Measurements from ENCODE around the gene OR6X1.
"Not testable (repeated sequence)": the region's sequence is repeated elsewhere in the genome, so short reads cannot be mapped to it uniquely, and the experiment has no call there.

Gene OR6X1

DNA sequence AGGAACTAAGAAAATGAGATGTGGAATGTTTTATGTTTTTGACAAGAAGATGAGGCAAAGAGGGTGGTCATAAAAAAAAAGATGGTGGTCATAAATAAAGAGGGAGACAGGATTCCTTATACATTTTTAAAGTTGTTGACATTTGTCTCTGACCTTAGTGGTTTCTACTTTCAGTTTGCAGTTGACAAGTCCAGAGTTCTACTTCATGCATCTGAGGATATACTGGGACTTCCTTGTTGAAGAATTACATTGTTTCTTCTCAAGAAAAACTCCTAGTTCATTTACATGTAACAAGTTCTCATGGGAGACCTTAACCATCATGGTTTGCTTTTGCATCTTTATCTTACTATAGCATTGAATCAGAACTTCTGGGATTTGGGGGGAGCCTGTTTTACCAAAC, 1.2 kb downstream of the OR6X1 start:
- DNase-seq (ENCODE audit: low read depth in 2 of 2): no peak

GRCh38 chr11:123751781-123752180, 2.5 kb downstream of the OR6X1 start:
- DNase-seq (ENCODE audit: low read depth in 2 of 2): no peak

- DNase-seq (ENCODE audit: low read depth in 2 of 2): not testable (repeated sequence)
Measured at GRCh38 chr11:123748349-123748748, 6.0 kb downstream of the OR6X1 start.

DNA sequence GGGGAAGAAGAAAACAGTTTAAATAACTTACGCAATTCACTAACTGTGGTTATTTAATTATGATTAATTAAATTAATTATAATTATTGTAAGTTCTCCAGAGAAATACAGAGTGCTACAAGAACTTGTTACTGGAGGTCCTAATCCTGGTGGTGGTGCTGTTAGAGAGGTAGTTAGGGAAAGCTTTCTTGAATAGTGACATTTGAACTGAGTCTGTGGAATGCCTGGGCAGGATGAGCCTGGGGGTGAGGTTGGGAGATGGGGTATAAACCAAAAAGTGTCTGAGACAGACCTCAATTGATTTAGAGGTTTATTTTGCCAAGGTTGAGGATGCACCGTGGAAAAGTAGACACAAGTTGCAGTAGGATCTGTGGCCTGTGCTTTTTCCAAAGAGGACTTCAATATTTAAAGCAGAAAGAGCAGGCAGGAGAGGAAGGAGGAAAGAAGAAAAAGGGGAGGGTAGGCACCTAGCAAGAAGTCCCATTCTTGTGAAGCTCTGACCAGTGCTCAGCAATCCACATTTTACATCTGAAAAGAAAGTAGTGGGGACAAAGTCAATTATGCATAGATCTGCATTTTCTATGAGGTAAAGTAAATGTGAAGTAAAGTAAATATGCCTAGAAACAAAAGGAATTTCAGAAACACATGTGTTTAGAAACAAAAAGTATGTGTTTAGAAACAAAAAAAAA, 8.4 kb downstream of the OR6X1 start:
- no peak for DNase-seq (ENCODE audit: low read depth in 2 of 2)

- no peak for DNase-seq (ENCODE audit: low read depth in 2 of 2)
Measured at GRCh38 chr11:123742724-123743120, 11.6 kb downstream of the OR6X1 start.

- no peak for DNase-seq (ENCODE audit: low read depth in 2 of 2)
Measured at GRCh38 chr11:123742031-123742723, 12.1 kb downstream of the OR6X1 start.

GRCh38 chr11:123741159-123742030, 12.9 kb downstream of the OR6X1 start, which contains the start of gene ZNF202:
Gene ZNF202 (minus strand): TSS chr11:123741660. CDS start chr11:123730888, 10,772 bp downstream.
- peak; percentile 85 to 87 for DNase-seq (ENCODE audit: low read depth in 2 of 2)

DNA sequence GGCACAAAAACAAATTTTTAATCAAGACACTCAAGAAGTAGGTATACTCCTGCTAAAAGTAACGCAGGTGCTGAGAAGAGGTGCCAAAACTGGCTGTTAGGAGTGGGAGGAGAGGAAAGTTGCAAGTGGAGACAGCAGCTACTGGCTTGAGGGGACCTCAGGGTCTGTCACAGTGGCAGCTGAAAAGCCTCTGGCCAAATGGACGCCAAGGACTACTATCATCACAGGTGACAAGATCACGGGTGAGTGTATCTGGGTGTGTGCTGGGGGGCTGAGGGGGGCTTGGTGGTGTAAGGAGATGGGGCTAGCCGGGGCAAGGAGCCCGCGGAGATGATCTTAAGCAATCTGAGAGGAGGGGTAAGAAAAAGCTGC, 13.5 kb downstream of the OR6X1 start:
- no peak for DNase-seq (ENCODE audit: low read depth in 2 of 2)

- no peak for DNase-seq (ENCODE audit: low read depth in 2 of 2)
Measured at GRCh38 chr11:123738374-123738773, 15.9 kb downstream of the OR6X1 start.

- no peak for DNase-seq (ENCODE audit: low read depth in 2 of 2)
Measured at GRCh38 chr11:123736769-123737168, 17.5 kb downstream of the OR6X1 start.

GRCh38 chr11:123729602-123730001, 24.7 kb downstream of the OR6X1 start:
- DNase-seq (ENCODE audit: low read depth in 2 of 2): no peak

GRCh38 chr11:123725995-123726655, 28.2 kb downstream of the OR6X1 start:
- DNase-seq (ENCODE audit: low read depth in 2 of 2): no peak

DNA sequence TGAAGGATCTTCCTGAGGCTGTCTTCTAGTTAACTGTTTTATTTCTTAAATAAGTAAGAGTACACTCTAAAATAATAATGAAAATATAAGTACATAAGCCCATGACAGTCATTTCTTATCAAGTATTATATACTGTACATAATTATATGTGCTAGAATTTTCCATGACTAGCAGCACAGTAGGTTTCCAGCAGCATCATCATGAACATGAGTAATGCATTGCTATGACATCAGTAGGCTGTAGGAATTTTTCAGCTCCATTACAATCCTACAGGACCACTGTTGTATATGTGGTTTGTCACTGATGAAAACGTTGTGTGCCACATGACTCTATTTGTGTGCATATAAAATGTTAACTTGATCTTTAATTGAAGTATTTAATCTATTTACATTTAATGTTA, 34.9 kb downstream of the OR6X1 start:
- DNase-seq (ENCODE audit: low read depth in 2 of 2): no peak

- no peak for DNase-seq (ENCODE audit: low read depth in 2 of 2)
Measured at GRCh38 chr11:123718469-123718868, 35.8 kb downstream of the OR6X1 start.

DNA sequence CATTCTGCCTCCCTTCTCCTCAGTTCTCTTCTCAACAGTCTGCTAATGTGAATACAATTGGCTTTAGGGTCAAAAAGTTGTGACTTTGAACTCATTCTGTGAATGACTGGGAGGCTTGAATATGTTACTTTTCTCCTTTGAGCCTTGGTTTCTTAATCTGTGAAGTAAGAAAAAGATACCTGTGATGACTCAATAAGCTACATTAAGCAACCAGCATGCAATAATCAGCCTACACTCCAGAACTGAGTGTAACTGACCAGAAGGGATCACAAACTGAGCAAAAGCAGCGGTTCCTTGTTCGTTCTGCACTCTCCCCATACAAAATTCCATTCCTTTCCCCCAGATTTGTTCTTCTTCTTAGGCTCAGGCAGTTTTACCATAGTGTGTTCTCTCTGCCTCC, 36.3 kb downstream of the OR6X1 start:
- no peak for DNase-seq (ENCODE audit: low read depth in 2 of 2)

DNA sequence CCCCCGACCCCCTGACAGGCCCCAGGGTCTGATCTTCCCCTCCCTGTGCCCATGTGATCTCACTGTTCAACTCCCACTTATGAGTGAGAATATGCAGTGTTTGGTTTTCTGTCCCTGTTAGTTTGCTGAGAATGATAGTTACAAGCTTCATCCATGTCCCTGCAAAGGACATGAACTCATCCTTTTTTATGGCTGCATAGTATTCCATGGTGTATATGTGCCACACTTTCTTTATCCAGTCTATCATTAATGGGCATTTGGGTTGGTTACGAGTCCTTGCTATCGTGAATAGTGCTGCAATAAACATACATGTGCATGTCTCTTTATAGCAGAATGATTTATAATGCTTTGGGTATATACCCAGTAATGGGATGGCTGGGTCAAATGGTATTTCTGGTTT, 41.7 kb downstream of the OR6X1 start:
- DNase-seq (ENCODE audit: low read depth in 2 of 2): not testable (repeated sequence)

GRCh38 chr11:123707606-123708205, 46.6 kb downstream of the OR6X1 start:
- DNase-seq (ENCODE audit: low read depth in 2 of 2): peak in 1 of 2 donors; percentile 52

DNA sequence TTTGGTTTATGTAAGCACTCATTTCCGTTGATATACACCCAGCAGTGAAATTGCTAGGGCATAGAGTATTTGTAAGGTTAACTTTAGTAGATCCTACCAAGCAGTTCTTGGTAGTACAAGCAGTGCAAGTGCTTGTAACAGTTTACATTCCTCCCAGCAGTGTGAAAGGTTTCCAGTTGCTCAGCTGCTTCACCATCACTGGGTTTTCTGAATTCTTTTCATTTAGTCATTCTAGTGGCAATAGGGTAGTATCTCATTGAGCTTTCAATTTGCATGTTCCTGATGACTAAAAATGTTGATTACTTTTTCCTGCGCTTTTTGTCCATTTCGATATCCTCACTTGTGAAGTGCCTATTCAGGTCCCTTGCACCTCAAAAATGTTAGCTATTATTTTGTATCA, 47.1 kb downstream of the OR6X1 start:
- DNase-seq (ENCODE audit: low read depth in 2 of 2): no peak

- no peak for DNase-seq (ENCODE audit: low read depth in 2 of 2)
Measured at GRCh38 chr11:123704341-123704740, 50.0 kb downstream of the OR6X1 start.
